K562 (cell line): ENCODE data around the gene DGKA. TPM values are rescaled to one million over a fixed set of nuclear protein-coding genes. Genes with fewer than 3 reads are reported as not detected.
A peak's percentile ranks its signal among the peaks of the same experiment; 100 is the strongest.

ENCODE experiments used
- ATAC-seq: fragments of 200-7000 bp; cut with Tn5 transposase; 3 replicates; pipeline ENCODE4 v1.9.1; 2020; ENCODE audit warnings: moderate library complexity
- BruUV-seq: library from RNA; stranded (reverse); fragments of 400-500 nt; replicated peaks from 2 replicates; lab custom pipeline; 2021; lab: Mats Ljungman, UMichigan
- CTCF ChIA-PET: fragments of 300-600 bp; formaldehyde crosslinking; extraction: SDS; loops from one replicate; lab custom pipeline; 2021; ENCODE audit warnings: low intra/inter-chr PET ratio; lab: Yijun Ruan, JAX
- POLR2A ChIA-PET: fragments of 300-600, 350-650 bp; sonication (Branson Sonifier 250); formaldehyde crosslinking; extraction: SDS; loops from one replicate; lab custom pipeline; 2021; ENCODE audit warnings: antibody characterized with exemption, inconsistent platforms; lab: Yijun Ruan, JAX
- DNase-seq, 4 experiments: peaks; one replicate each; pipeline versions ENCODE4 v3.0.0 to v3.0.0-alpha.2; 2011 to 2018; ENCODE audit warnings: low spot score in 3 of 4, mixed read lengths in 3 of 4; ENCODE audit errors: extremely low read depth in 1 of 4
- FAIRE-seq: peaks from 2 replicates; lab custom pipeline; 2011; peaks lifted over from hg19 to GRCh38; lab: Jason Lieb, UNC
- H2AFZ ChIP-seq: 2 replicates; pipeline ENCODE4 v1.6.0; 2011; ENCODE audit warnings: low read depth, low read length, control low read depth, inconsistent platforms
- H3K27ac ChIP-seq: fragments of 200-600 bp; 3 replicates; pipeline ENCODE4 v1.8.0; 2011; ENCODE audit warnings: low read depth, mild to moderate bottlenecking, control low read depth, inconsistent platforms, low read length, moderate library complexity, mixed read lengths; ENCODE audit errors: extremely low read depth
- H3K27me3 ChIP-seq, 2 experiments: fragments of 300-600 bp in 1 of 2; 2 replicates in 1 of 2; 3 replicates in 1 of 2; pipeline versions ENCODE4 v1.6.0 to v1.8.0; 2011; ENCODE audit warnings: inconsistent platforms in 2 of 2, low read length in 2 of 2, mild to moderate bottlenecking in 1 of 2, mixed read lengths in 1 of 2, moderate library complexity in 1 of 2; ENCODE audit not compliant: control insufficient read depth in 2 of 2, insufficient read depth in 2 of 2
- H3K36me3 ChIP-seq: fragments of 300-600 bp; 3 replicates; pipeline ENCODE4 v1.8.0; 2011; ENCODE audit warnings: mild to moderate bottlenecking, low read length, inconsistent platforms; ENCODE audit not compliant: control insufficient read depth, insufficient read depth
- H3K4me1 ChIP-seq, 2 experiments: fragments of 200-600 bp in 1 of 2; replicated peaks in 1 of 2; 2 replicates in 1 of 2; 3 replicates in 1 of 2; pipeline versions ENCODE4 v1.5.1 to v1.8.0; 2011; ENCODE audit warnings: inconsistent platforms in 2 of 2, low read length in 2 of 2, mild to moderate bottlenecking in 1 of 2, mixed read lengths in 1 of 2, moderate library complexity in 1 of 2; ENCODE audit not compliant: control insufficient read depth in 2 of 2, insufficient read depth in 2 of 2
- H3K4me2 ChIP-seq: 2 replicates; pipeline ENCODE4 v1.6.1; 2011; ENCODE audit warnings: low read length, control low read depth, inconsistent platforms, mixed read lengths; ENCODE audit not compliant: insufficient read depth
- H3K4me3 ChIP-seq: fragments of 200-600 bp; sonication (generic), shearing (Covaris generic); 2 replicates; pipeline ENCODE4 v1.5.1; 2016; ENCODE audit warnings: control low read depth, inconsistent platforms
- H3K79me2 ChIP-seq: fragments of 200-600 bp; 3 replicates; pipeline ENCODE4 v1.8.0; 2011; ENCODE audit warnings: low read length, inconsistent platforms; ENCODE audit not compliant: control insufficient read depth, insufficient read depth
- H3K9ac ChIP-seq, 2 experiments: 2 replicates each; pipeline versions ENCODE4 v1.6.0 to v1.6.1; 2011; ENCODE audit warnings: low read depth in 2 of 2, low read length in 2 of 2, control low read depth in 1 of 2, inconsistent platforms in 1 of 2, mild to moderate bottlenecking in 1 of 2, mixed read lengths in 1 of 2; ENCODE audit not compliant: insufficient read depth in 1 of 2
- H3K9me1 ChIP-seq: one replicate; pipeline ENCODE4 v1.6.0; 2011; ENCODE audit warnings: inconsistent platforms, mild to moderate bottlenecking, low read length, moderate library complexity; ENCODE audit not compliant: control insufficient read depth, insufficient read depth
- H3K9me3 ChIP-seq: replicated peaks from 2 replicates; pipeline ENCODE4 v1.5.1; 2011; ENCODE audit warnings: low read depth, low read length, inconsistent platforms; ENCODE audit not compliant: control insufficient read depth, insufficient read depth
- H4K20me1 ChIP-seq: replicated peaks from 2 replicates; pipeline ENCODE4 v1.6.1; 2011; ENCODE audit warnings: low read length, inconsistent platforms, mixed read lengths; ENCODE audit not compliant: control insufficient read depth, insufficient read depth
- CCNT2 ChIP-seq: IDR thresholded peaks from 2 replicates; pipeline ENCODE4 v1.6.1; 2011; ENCODE audit warnings: borderline replicate concordance, low read depth, mild to moderate bottlenecking, moderate library complexity, mixed read lengths, low read length; ENCODE audit not compliant: insufficient read length; ENCODE audit errors: extremely low read depth
- CREM ChIP-seq: IDR thresholded peaks from 2 replicates; pipeline ENCODE4 v1.6.1; 2014; ENCODE audit warnings: antibody characterized with exemption, low read depth
- HCFC1 ChIP-seq: IDR thresholded peaks from 2 replicates; pipeline ENCODE4 v1.6.1; 2012; ENCODE audit warnings: low read depth, low read length, improper control_type of control experiment
- KAT7 ChIP-seq: sonication (generic); formaldehyde crosslinking; IDR thresholded peaks from 2 replicates; pipeline ENCODE4 v1.8.0; 2022; ENCODE audit warnings: missing genetic modification reagents, mild to moderate bottlenecking, borderline replicate concordance
- MYC ChIP-seq, 2 experiments: fragments of 250-450 bp in 1 of 2; sonication (Bioruptor Pico) in 1 of 2; IDR thresholded peaks; 2 replicates each; pipeline versions ENCODE4 v1.5.1 to v1.6.1; 2012 to 2021; ENCODE audit warnings: low read depth in 2 of 2, borderline replicate concordance in 1 of 2, improper control_type of control experiment in 1 of 2, low read length in 1 of 2, mild to moderate bottlenecking in 1 of 2, moderate library complexity in 1 of 2
- POLR2AphosphoS5 ChIP-seq: IDR thresholded peaks from 2 replicates; pipeline ENCODE4 v1.6.1; 2011; ENCODE audit warnings: mild to moderate bottlenecking, low read depth, low read length, moderate library complexity; ENCODE audit not compliant: control insufficient read depth, insufficient read depth
- PRPF4 ChIP-seq: fragments of 200-400 bp; formaldehyde crosslinking; IDR thresholded peaks from one replicate; pipeline ENCODE4 v1.6.1; 2017; ENCODE audit warnings: low read length, low read depth, mild to moderate bottlenecking; ENCODE audit not compliant: insufficient read depth, poor library complexity, severe bottlenecking
- RAD21 ChIP-seq, 2 experiments: fragments of 250-450 bp in 1 of 2; fragments of 450-650 bp in 1 of 2; sonication (Bioruptor Pico) in 1 of 2; formaldehyde crosslinking in 1 of 2; IDR thresholded peaks in 1 of 2; conservative IDR thresholded peaks in 1 of 2; 2 replicates each; pipeline versions ENCODE4 v1.4.0 to v1.8.0; 2020 to 2022; ENCODE audit warnings: mild to moderate bottlenecking in 2 of 2, moderate library complexity in 1 of 2
- RBM15 ChIP-seq: fragments of 200-400 bp; formaldehyde crosslinking; IDR thresholded peaks from 2 replicates; pipeline ENCODE4 v1.6.1; 2018; ENCODE audit warnings: mild to moderate bottlenecking, low read length, moderate library complexity; ENCODE audit not compliant: insufficient read depth
- TRIM24 ChIP-seq, 2 experiments: fragments of 450-650 bp; IDR thresholded peaks; 2 replicates each; pipeline ENCODE4 v1.6.1; 2016
- ZNF232 ChIP-seq: sonication (generic); formaldehyde crosslinking; IDR thresholded peaks from 2 replicates; pipeline ENCODE4 v1.8.0; 2022; ENCODE audit warnings: mild to moderate bottlenecking, missing genetic modification reagents
- WGBS: fragments of 100-300 bp; shearing (Covaris generic); methylation state at CpG from one replicate; pipeline ENCODE4 v1.1.6; 2016; ENCODE audit warnings: low coverage, mixed read lengths; ENCODE audit not compliant: insufficient coverage; ENCODE audit errors: missing lambda C conversion rate; 5-methylcytosine and 5-hydroxymethylcytosine counted together
- in situ Hi-C: fragments of 300-500 bp; cut with MboI; formaldehyde crosslinking; loops from 4 replicates; pipeline ENCODE4 v1.15.0; 2018; ENCODE audit warnings: inconsistent platforms, mixed read lengths
- intact Hi-C: fragments of 100-400 bp; cut with micrococcal nuclease; formaldehyde crosslinking; loops from 2 replicates; pipeline ENCODE4 v1.14.2; 2022
- polyA plus RNA-seq, 8 experiments: library from polyadenylated mRNA; depleted of rRNA in 4 of 8; stranded (reverse) in 5 of 8; unstranded in 3 of 8; fragments of >200 nt; fragmentation: Nextera tagmentation in 2 of 8; fragmentation: Illumina TruSeq in 1 of 8; extraction: Ambion mirVana in 2 of 8; extraction: Trizol in 1 of 8; gene quantifications; 2 replicates each; pipeline versions ENCODE4 v1.2.1 to v1.2.3, GENCODE V29; 2011 to 2014; ENCODE audit warnings: inconsistent platforms in 1 of 8, missing spikeins in 1 of 8
- total RNA-seq, 7 experiments: library from RNA; depleted of rRNA in 6 of 7; stranded (reverse); fragments of >200 nt in 6 of 7; fragmentation: Illumina TruSeq in 2 of 7; extraction: Trizol in 2 of 7; gene quantifications; 2 replicates each; pipeline versions ENCODE4 v1.2.1 to v1.2.3, GENCODE V29; 2011 to 2021; ENCODE audit warnings: low replicate concordance in 1 of 7
- TF ChIP-seq, protein P1 (sequence below): fragments of 250-450 bp; sonication (Bioruptor Pico); IDR thresholded peaks from 2 replicates; pipeline ENCODE4 v1.9.0; 2021; ENCODE audit warnings: mild to moderate bottlenecking, inconsistent platforms
- TF ChIP-seq, protein P2 (sequence below): sonication (generic); formaldehyde crosslinking; IDR thresholded peaks from 2 replicates; pipeline ENCODE4 v1.8.0; 2022; ENCODE audit warnings: mild to moderate bottlenecking, missing genetic modification reagents
- TF ChIP-seq, protein P3 (sequence below), 3 experiments: IDR thresholded peaks in 2 of 3; conservative IDR thresholded peaks in 1 of 3; 2 replicates each; pipeline ENCODE4 v1.5.1; 2011 to 2012; ENCODE audit warnings: low read length in 3 of 3, mild to moderate bottlenecking in 3 of 3, control low read depth in 2 of 3, improper control_type of control experiment in 1 of 3, inconsistent platforms in 1 of 3, low read depth in 1 of 3, mixed read lengths in 1 of 3, moderate library complexity in 1 of 3; ENCODE audit not compliant: insufficient read depth in 2 of 3

The DGKA gene
- total and polyA plus RNA-seq, 9 of the 15 experiments (the other 6 are each of a cell fraction or from before 2014, with no cell fraction given), result 3.4 to 12.4 (median 6.2) TPM

DNA sequence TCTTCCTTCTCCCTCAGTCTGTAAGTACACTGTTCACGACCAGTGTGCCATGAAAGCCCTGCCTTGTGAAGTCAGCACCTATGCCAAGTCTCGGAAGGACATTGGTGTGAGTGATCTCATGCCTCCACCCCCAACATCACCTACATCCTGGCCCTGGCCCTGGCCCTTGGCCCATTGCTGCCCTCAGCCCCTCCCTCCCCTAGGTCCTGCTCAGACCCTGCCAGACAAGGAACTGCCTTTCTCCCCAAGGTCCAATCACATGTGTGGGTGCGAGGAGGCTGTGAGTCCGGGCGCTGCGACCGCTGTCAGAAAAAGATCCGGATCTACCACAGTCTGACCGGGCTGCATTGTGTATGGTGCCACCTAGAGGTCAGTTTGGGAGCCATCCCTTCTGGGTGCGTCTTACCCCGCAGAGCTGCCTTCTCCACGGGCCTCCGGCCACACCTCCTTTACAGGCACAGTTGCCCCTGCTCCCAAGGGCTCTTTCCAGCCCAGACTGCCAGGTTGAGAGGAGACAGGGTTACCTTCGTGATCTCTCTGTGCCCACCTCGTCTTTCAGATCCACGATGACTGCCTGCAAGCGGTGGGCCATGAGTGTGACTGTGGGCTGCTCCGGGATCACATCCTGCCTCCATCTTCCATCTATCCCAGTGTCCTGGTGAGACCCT, 9.2 kb downstream of the DGKA start:
- peak overlapping the region; percentile 47; the same call in 1 of the 2 replicates for H3K4me2 ChIP-seq
- H3K9me3 ChIP-seq, result no peaks in the 10 kb centered on the region
- no peaks in the 10 kb centered on the region; a peak in 1 of 5 replicates for H3K27me3 ChIP-seq
- H3K9me1 ChIP-seq, result no peaks in the 10 kb centered on the region
- ChIA-PET CTCF (interaction anchor here (0.9 kb wide), 1 partner anchor 202 kb away, joined by 3 read pairs; no protein-coding TSS in a partner anchor), POLR2A (interaction anchor here (0.5 to 2.5 kb wide), 5 partner anchors 9 to 202 kb away, joined by 3 to 18 read pairs (median 6); partner anchors contain the start of genes DGKA and RAB5B)
- in situ Hi-C loops, result loop anchor here (5.0 kb wide), 1 partner anchor 203 kb away; no protein-coding TSS in a partner anchor
- intact Hi-C loops, result loop anchor here (1.0 to 2.0 kb wide), 2 partner anchors 101 to 201 kb away; partner anchors contain the start of gene RPS26
- DNase-seq (peak; percentile 87 to 92 (median 89)), ATAC-seq (peak; percentile 99), FAIRE-seq (peak; percentile 94)
- no peaks in the 10 kb centered on the region for H3K36me3 ChIP-seq
- peak overlapping the region; percentile 76 for H2AFZ ChIP-seq
- H3K79me2 ChIP-seq, result no peaks in the 10 kb centered on the region
- no peak overlapping the region for H3K27ac ChIP-seq
- 15% methylated on average over 17 of the region's 18 CpGs for WGBS
- H3K4me1 ChIP-seq, result peaks cover 7 to 13% of the 10 kb centered on the region in 2 experiments; a peak in 4 of 5 replicates
- peak overlapping the region in 1 of 2 experiments; percentile 82; a peak in 2 of 4 replicates for H3K9ac ChIP-seq
- H4K20me1 ChIP-seq, result no peaks in the 10 kb centered on the region
- no TSS peak for BruUV-seq
- H3K4me3 ChIP-seq, result no peak overlapping the region
- TF ChIP-seq ZNF232 (CRISPR knock-in tag) (no peak), RBM15 (no peak), MYC (IDR thresholded peaks at IDR 0.05; ENCODE audit: low read depth, low read length) (no peak), MYC (CRISPR knock-in tag; IDR thresholded peaks at IDR 0.05; ENCODE audit: borderline replicate concordance, low read depth) (no peak), PRPF4 (no peak), KAT7 (CRISPR knock-in tag) (no peak), CREM (peak; percentile 45; the same call in 1 of the 2 replicates), CCNT2 (no peak), TRIM24 (IDR thresholded peaks at IDR 0.05) (no peak), POLR2AphosphoS5 (no peak), HCFC1 (no peak), RAD21 (CRISPR knock-in tag; conservative IDR thresholded peaks at IDR 0.05 in 1 of 2, IDR thresholded peaks at IDR 0.05 in 1 of 2) (peak; percentile 75 to 88)
- TF ChIP-seq, protein P1, sequence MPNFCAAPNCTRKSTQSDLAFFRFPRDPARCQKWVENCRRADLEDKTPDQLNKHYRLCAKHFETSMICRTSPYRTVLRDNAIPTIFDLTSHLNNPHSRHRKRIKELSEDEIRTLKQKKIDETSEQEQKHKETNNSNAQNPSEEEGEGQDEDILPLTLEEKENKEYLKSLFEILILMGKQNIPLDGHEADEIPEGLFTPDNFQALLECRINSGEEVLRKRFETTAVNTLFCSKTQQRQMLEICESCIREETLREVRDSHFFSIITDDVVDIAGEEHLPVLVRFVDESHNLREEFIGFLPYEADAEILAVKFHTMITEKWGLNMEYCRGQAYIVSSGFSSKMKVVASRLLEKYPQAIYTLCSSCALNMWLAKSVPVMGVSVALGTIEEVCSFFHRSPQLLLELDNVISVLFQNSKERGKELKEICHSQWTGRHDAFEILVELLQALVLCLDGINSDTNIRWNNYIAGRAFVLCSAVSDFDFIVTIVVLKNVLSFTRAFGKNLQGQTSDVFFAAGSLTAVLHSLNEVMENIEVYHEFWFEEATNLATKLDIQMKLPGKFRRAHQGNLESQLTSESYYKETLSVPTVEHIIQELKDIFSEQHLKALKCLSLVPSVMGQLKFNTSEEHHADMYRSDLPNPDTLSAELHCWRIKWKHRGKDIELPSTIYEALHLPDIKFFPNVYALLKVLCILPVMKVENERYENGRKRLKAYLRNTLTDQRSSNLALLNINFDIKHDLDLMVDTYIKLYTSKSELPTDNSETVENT, result no peak
- TF ChIP-seq, protein P2, sequence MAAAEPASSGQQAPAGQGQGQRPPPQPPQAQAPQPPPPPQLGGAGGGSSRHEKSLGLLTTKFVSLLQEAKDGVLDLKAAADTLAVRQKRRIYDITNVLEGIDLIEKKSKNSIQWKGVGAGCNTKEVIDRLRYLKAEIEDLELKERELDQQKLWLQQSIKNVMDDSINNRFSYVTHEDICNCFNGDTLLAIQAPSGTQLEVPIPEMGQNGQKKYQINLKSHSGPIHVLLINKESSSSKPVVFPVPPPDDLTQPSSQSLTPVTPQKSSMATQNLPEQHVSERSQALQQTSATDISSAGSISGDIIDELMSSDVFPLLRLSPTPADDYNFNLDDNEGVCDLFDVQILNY (CRISPR knock-in tag), result no peak
- TF ChIP-seq, protein P3, sequence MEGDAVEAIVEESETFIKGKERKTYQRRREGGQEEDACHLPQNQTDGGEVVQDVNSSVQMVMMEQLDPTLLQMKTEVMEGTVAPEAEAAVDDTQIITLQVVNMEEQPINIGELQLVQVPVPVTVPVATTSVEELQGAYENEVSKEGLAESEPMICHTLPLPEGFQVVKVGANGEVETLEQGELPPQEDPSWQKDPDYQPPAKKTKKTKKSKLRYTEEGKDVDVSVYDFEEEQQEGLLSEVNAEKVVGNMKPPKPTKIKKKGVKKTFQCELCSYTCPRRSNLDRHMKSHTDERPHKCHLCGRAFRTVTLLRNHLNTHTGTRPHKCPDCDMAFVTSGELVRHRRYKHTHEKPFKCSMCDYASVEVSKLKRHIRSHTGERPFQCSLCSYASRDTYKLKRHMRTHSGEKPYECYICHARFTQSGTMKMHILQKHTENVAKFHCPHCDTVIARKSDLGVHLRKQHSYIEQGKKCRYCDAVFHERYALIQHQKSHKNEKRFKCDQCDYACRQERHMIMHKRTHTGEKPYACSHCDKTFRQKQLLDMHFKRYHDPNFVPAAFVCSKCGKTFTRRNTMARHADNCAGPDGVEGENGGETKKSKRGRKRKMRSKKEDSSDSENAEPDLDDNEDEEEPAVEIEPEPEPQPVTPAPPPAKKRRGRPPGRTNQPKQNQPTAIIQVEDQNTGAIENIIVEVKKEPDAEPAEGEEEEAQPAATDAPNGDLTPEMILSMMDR (IDR thresholded peaks at IDR 0.05 in 2 of 3, conservative IDR thresholded peaks at IDR 0.05 in 1 of 3; ENCODE audit: insufficient read depth in 2 of 3, low read depth in 1 of 3, low read length in 3 of 3), result peak; percentile 89 to 97 (median 94)
